Neural crest cell (in vitro differentiated cells): ENCODE data around the gene ADAT3. TPM values are rescaled to one million over a fixed set of nuclear protein-coding genes. Genes with fewer than 3 reads are reported as not detected.

Source experiments
- DNase-seq: peaks from one replicate; pipeline ENCODE4 v3.0.0; 2021; ENCODE audit warnings: low read depth, mixed read lengths, low spot score
- H3K27ac Mint-ChIP-seq: one replicate; pipeline ENCODE4 v1.8.0; 2021; ENCODE audit warnings: mild to moderate bottlenecking, mixed read lengths; ENCODE audit not compliant: unreplicated experiment
- H3K27me3 Mint-ChIP-seq: 2 replicates; pipeline ENCODE4 v1.8.0; 2021; ENCODE audit warnings: low read depth, mild to moderate bottlenecking, mixed read lengths
- H3K36me3 Mint-ChIP-seq: 2 replicates; pipeline ENCODE4 v1.8.0; 2021; ENCODE audit warnings: low read depth, mild to moderate bottlenecking, mixed read lengths
- H3K4me1 Mint-ChIP-seq: 2 replicates; pipeline ENCODE4 v1.8.0; 2021; ENCODE audit warnings: mixed read lengths
- H3K4me3 Mint-ChIP-seq: one replicate; pipeline ENCODE4 v1.8.0; 2021; ENCODE audit warnings: mild to moderate bottlenecking, mixed read lengths
- H3K9me3 Mint-ChIP-seq: 2 replicates; pipeline ENCODE4 v1.8.0; 2021; ENCODE audit warnings: mixed read lengths
- CTCF ChIP-seq: fragments of 200-600 bp; sonication (generic); conservative IDR thresholded peaks from 2 replicates; pipeline ENCODE4 v1.5.0; 2021; ENCODE audit warnings: antibody characterized with exemption, mild to moderate bottlenecking
- total RNA-seq: library from RNA; stranded (reverse); gene quantifications from 2 replicates; pipeline ENCODE4 v1.2.1, GENCODE V29; 2021

ADAT3 gene
- total RNA-seq, 1 donor from 2014 or later = 13.7 TPM

DNA sequence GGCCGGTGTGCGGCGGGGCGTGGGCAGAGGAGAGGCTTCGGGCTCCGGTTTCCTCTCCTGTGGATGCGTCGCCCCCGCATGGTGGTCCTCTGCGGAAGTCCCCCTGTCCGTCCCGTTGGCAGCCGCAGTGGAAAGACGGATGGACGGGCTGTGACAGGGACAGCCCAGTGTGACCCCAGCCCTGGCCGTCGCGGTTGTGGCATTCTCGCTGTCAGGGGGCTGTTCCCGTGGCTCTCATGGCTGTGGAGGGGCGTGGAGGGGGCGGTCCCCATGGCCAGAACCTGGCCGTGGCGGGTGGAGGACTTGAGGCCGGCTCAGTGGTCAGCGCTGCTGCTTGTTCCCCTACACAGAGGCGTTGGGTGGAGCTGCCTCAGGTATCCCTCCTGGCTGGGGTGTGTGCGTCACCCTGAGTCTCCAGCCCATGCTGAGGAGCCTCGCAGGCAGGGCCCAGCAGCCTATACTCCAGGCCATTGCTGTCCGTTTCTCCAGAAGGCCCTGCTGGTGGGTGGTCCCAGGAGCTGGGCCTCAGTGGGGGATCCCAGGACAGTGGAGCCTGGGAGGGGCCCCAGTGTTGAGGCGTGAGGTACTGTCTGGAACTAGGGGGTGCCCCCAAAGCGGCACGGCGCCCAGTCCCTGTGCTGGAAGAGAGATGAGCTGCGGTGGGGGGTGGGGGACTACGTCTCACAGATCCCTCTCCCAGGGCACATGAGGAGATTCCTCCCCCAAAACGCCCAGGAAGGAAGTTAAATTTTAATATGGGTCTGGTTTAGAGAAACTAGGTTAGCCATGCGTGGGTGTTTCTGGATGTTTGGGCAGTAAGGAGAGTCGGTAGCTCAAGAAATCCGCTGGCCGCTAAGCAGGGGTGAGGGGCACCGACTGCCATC lies 56.0 kb downstream of the ADAT3 start:
- Mint-ChIP-seq H3K27ac (no peak overlapping the region), H3K9me3 (no peaks in the 10 kb centered on the region), H3K27me3 (no peaks in the 10 kb centered on the region), H3K4me3 (no peak overlapping the region), H3K4me1 (no peaks in the 10 kb centered on the region), H3K36me3 (no peaks in the 10 kb centered on the region)
- no peak for TF ChIP-seq CTCF
- no peak for DNase-seq

DNA sequence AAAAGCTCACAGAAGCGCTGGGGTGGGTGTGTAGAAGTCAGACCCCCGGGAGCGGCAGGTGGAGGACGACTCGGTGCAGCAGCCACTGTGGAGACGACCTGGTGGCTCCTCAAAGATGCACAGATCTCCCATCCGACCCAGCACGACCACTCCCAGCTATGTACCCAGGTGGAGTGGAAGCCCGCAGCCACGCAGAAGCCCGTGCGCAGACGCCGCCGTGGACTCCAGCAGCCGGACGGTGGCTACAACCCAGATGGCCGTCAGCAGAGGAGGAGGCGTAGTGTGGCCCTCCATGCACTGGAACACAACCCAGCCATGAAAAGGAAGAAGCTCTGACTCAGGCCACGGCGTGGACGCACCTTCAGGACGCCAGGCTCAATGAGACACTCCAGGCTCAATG lies 57.5 kb downstream of the ADAT3 start:
- H3K36me3 Mint-ChIP-seq = no peaks in the 10 kb centered on the region
- H3K27me3 Mint-ChIP-seq = no peaks in the 10 kb centered on the region
- no peak for DNase-seq
- TF ChIP-seq CTCF = no peak
- no peak overlapping the region for H3K27ac Mint-ChIP-seq
- no peaks in the 10 kb centered on the region for H3K4me1 Mint-ChIP-seq
- no peak overlapping the region for H3K4me3 Mint-ChIP-seq
- H3K9me3 Mint-ChIP-seq = no peaks in the 10 kb centered on the region

Other genes with a start within 250 kb of the ADAT3 start
- 0.93 and 1.0 TPM in 2 replicates for gene ONECUT3, start 151.9 kb upstream of the ADAT3 start, total RNA-seq
- gene ATP8B3, start 93.1 kb upstream of the ADAT3 start, total RNA-seq = 1.1 and 1.5 TPM in 2 replicates
- gene REXO1, start 56.9 kb upstream of the ADAT3 start, total RNA-seq = 40.8 and 45.3 TPM in 2 replicates
- 18.9 and 20.7 TPM in 2 replicates for gene KLF16, start 41.8 kb upstream of the ADAT3 start, total RNA-seq
- 73.9 and 74.1 TPM in 2 replicates for gene ABHD17A, start 19.9 kb upstream of the ADAT3 start, total RNA-seq
- 71.2 and 79.9 TPM in 2 replicates for gene SCAMP4, start within 50 bp of the ADAT3 start, total RNA-seq
- 130 and 133 TPM in 2 replicates for gene CSNK1G2, start 35.8 kb downstream of the ADAT3 start, total RNA-seq
- gene BTBD2, start 110.3 kb downstream of the ADAT3 start, total RNA-seq = 138 and 142 TPM in 2 replicates
- 115 and 123 TPM in 2 replicates for gene MKNK2, start 145.8 kb downstream of the ADAT3 start, total RNA-seq
- gene MOB3A, start 190.9 kb downstream of the ADAT3 start, total RNA-seq = 40.0 and 42.1 TPM in 2 replicates
- 5.5 and 5.6 TPM in 2 replicates for gene IZUMO4, start 191.5 kb downstream of the ADAT3 start, total RNA-seq
- 142 and 146 TPM in 2 replicates for gene AP3D1, start 246.2 kb downstream of the ADAT3 start, total RNA-seq